ENCODE data around the gene TEDC2. TPM values are rescaled to one million over a fixed set of nuclear protein-coding genes. Genes with fewer than 3 reads are reported as not detected.
A peak's percentile ranks its signal among the peaks of the same experiment; 100 is the strongest.

TEDC2 gene
- total and polyA plus RNA-seq, 9 of the 15 experiments (the other 6 are each of a cell fraction or from before 2014, with no cell fraction given): 0.75 to 57.0 (median 17.6) TPM

DNA sequence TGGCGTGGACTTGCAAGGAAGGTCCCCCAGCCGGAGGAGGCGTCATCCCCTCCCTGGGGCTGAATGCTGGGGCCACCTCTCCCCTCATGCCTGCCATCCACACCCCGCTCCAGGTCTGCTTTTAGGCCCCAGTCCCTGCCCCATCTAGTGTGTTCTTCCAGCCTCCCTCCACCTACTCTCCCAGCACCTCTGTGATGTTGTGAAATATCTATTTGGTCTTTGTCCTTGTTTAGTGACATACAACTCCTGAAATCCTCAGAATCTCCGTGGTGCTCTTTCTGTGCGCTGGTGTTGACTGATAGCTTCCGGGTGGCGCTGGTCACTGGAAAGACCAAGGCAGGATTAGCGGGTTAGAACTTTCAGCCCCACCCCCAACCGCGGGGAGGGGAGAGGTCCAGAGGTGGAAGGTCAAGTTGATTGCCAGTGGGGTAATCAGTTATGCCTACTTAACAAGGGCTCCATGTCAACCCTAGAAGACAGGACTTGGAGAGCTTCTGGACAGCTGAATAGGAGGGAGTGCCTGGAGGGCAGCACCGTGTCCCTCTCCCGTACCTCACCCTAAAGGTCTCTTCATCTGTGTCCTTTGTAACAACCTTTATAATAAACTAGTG lies 25.1 kb downstream of the TEDC2 start (continued):
- TF ChIP-seq ZC3H4 (CRISPR knock-in tag; IDR thresholded peaks at IDR 0.05; ENCODE audit: borderline replicate concordance) (no peak), MYC (IDR thresholded peaks at IDR 0.05; ENCODE audit: low read depth, low read length) (no peak), MYC (CRISPR knock-in tag; IDR thresholded peaks at IDR 0.05; ENCODE audit: borderline replicate concordance, low read depth) (no peak), ZNF3 (CRISPR knock-in tag; IDR thresholded peaks at IDR 0.05) (no peak), NKRF (IDR thresholded peaks at IDR 0.05; ENCODE audit: borderline replicate concordance) (no peak), ILK (tag; IDR thresholded peaks at IDR 0.05; ENCODE audit: borderline replicate concordance, low read depth) (no peak), FOXK2 (conservative IDR thresholded peaks at IDR 0.05 in 1 of 2, IDR thresholded peaks at IDR 0.05 in 1 of 2; ENCODE audit: low read depth in 2 of 2) (peak; percentile 40 to 61; a peak in 1 of 4 replicates), TCFL5 (CRISPR knock-in tag; conservative IDR thresholded peaks at IDR 0.05) (no peak), NCOA1 (IDR thresholded peaks at IDR 0.05; ENCODE audit: low read depth) (no peak), RERE (CRISPR knock-in tag; IDR thresholded peaks at IDR 0.05; ENCODE audit: borderline replicate concordance) (no peak), PML (IDR thresholded peaks at IDR 0.05; ENCODE audit: low read length) (no peak), ZBTB1 (CRISPR knock-in tag; IDR thresholded peaks at IDR 0.05; ENCODE audit: borderline replicate concordance, low read depth) (no peak), JUNB (CRISPR knock-in tag; conservative IDR thresholded peaks at IDR 0.05) (no peak), ZNF324 (CRISPR knock-in tag; IDR thresholded peaks at IDR 0.05) (no peak), HDAC2 (IDR thresholded peaks at IDR 0.05) (peak; percentile 54; the same call in 1 of the 2 replicates), HOMEZ (CRISPR knock-in tag; IDR thresholded peaks at IDR 0.05) (no peak), CBX8 (IDR thresholded peaks at IDR 0.05; ENCODE audit: borderline replicate concordance, extremely low read depth, low read depth, low read length, poor library complexity, severe bottlenecking) (no peak)
- TF ChIP-seq, protein P1, sequence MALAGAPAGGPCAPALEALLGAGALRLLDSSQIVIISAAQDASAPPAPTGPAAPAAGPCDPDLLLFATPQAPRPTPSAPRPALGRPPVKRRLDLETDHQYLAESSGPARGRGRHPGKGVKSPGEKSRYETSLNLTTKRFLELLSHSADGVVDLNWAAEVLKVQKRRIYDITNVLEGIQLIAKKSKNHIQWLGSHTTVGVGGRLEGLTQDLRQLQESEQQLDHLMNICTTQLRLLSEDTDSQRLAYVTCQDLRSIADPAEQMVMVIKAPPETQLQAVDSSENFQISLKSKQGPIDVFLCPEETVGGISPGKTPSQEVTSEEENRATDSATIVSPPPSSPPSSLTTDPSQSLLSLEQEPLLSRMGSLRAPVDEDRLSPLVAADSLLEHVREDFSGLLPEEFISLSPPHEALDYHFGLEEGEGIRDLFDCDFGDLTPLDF (CRISPR knock-in tag; IDR thresholded peaks at IDR 0.05): no peak

All from K562 (cell line).